ENCODE measurements around the gene KCNJ14.

KCNJ14 gene

DNA sequence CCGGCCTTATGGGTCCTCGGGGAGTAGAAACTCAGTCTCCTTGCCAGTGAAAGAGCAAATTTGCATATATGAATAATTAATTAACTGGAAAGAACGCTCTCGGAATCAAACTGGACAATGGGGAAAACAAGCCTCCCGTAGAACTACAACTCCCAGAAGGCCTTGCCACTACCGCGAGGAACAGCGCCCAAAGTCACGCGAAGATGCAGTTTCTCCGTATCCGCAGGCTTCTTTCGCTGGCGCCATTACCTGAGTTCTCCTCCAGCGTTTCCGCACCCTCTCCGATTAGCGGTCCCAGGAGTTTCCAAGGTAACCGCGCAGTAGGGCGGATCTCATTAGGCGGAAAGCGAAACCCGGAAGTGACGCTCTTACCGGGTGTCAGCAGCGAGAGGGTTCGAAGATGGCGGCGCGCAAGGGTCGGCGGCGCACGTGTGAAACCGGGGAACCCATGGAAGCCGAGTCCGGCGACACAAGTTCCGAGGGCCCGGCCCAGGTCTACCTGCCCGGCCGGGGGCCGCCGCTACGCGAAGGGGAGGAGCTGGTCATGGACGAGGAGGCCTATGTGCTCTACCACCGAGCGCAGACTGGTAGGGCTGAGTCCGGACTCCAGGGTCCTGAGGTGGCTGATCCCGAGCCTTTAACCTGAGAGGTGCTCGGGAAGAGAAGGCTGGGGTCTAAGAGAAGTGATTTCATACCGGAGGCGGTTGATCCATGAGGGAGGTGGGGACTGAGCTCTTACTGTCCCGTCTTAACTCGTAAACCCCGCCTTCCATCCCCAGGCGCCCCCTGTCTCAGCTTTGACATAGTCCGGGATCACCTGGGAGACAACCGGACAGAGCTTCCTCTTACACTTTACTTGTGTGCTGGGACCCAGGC is 9.5 kb upstream of the KCNJ14 start, which contains the start of gene GRWD1:
Gene GRWD1, plus strand, starts transcription at position 378 of the 876 bp plus-strand sequence. Its CDS starts 23 bp downstream, at position 401.
- DNase-seq = peak; percentile 19 to 98 (median 84)

DNA sequence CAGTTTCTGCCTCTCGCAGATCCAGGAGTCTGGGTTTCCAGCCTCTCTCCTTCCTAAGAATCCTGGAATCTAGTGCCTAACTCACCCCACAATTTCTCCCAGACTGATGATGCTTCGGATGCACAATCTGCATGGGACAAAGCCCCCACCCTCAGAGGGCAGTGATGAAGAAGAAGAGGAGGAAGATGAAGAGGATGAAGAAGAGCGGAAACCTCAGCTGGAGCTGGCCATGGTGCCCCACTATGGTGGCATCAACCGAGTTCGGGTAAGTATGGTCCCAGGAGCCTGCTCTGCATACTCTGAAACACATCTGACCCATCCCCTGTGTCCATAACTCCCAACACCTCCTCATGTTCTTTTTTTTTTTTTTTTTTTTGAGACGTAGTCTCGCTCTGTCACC is 8.8 kb upstream of the KCNJ14 start:
- DNase-seq = no peak

DNA sequence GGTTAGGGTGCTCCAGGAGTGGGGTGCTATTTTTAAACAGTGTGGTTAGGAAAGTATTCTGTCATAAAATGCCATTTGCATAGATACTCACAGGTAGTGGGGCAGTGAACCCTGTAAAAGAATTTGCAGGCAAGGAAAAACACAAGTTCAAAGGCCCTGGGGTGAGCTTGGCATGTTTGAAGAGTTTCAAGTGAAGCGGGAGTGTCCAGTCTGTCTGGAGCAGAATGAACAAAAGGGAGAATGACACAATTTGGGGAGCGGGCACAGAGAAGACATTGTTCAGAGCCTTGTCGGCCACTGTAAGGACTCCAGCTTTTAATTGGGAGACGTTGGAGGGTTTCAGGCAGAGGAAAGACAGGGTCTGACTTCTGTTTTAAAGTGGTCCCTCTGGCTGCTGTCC is 6.8 kb upstream of the KCNJ14 start:
- DNase-seq = no peak

DNA sequence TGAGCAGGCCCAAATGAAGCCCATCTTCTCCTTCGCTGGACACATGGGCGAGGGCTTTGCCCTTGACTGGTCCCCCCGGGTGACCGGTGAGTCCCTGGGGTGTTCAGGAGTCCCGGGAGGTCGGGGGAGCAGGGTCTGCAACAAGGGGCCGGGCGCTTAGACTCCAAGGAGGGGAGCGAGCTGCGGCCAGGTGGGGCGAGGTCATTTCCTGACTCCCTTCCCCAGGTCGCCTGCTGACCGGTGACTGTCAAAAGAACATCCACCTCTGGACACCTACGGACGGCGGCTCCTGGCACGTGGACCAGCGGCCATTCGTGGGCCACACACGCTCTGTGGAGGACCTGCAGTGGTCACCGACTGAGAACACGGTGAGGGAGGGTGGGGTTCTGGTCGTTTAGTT is 4.9 kb upstream of the KCNJ14 start:
- DNase-seq = no peak

DNA sequence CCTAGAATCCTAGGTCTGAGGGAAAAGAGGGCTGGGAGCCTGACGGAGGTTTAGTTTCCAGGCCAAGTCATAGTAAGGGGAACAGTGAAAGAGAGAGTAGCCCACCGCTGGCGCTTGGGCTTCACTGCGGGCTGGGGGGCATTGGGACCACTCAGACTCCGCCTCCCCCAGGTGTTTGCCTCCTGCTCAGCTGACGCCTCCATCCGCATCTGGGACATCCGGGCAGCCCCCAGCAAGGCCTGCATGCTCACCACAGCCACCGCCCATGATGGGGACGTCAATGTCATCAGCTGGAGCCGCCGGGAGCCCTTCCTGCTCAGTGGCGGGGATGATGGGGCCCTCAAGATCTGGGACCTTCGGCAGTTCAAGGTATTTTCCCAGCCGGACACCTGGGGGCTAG is 4.5 kb upstream of the KCNJ14 start:
- no peak for DNase-seq

DNA sequence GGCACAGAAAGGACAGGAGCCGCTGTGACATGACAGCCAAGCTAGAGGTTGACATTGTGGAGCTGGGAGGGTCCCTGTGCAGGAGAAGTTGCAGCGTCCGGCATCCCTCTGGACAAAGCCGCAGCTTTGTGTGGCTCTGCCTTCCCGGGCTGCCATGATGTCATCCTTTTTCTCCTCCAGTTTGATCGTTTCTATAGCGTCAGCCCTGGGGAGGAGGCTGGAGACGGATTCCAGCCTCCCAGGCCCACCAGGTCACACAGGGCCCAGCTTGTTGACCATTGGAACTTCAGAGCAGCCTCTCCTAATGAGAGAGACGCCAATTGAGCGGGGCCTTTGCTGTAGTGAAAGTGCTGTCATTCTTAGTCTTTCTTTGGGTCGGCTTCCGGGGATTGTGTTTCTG is 3.8 kb upstream of the KCNJ14 start:
- DNase-seq = no peak

DNA sequence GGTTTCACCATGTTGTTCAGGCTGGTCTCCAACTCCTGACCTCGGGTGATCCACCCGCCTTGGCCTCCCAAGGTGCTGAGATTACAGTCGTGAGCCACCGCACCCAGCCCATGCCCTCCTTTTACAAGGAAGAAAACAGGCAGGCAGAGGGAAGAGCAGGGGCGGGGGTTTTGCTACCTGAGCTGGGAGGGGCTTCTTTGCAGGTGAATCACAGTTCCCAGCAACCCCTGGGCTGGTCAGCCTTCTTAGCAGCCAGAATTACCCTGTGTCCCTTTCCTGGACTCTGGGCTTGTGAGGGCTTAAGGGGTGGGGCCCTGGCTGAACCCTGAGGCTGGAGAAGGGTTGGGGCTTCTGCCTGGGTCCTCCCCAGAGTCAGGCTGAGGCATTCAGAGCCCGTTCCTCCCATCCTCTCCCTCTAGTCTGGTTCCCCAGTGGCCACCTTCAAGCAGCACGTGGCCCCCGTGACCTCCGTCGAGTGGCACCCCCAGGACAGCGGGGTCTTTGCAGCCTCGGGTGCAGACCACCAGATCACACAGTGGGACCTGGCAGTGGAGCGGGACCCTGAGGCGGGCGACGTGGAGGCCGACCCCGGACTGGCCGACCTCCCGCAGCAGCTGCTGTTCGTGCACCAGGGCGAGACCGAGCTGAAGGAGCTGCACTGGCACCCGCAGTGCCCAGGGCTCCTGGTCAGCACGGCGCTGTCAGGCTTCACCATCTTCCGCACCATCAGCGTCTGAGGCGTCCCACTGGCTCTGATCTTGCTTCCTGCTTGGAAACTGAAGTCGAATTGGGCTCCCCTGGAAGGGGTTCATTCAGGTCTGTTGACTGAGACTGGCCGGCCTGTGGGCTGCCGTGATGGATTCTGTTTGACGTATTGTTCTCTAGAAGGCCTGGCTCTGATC is 2.8 kb upstream of the KCNJ14 start:
- no peak for DNase-seq

DNA sequence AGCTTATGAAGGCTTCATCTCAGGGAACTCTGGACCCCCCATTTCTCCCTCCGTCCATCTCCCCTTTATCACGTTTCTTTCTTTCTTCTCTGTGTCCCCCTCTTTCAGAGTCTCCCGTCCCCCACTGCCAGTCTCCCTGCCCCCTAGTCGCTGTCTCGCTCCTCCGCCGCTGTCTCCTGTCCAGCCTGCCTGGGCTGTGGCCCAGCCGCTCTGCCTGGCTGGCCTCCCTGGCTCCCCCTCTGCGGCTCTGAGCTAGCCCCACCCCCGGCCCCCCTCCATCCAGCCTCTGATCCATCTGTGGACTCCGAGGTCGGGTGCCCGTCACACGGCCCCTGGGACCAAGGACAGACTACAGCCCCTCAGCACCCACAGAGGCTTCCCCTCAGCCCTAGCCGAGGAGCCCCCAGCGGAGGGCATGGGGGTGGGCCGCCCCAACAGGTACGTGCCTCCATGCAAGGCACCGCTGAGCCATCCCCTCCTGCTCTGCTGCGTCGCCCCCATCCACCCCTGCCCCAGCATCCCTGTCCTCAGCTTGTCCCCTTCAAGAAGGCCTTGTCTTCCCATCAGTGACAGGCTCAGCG is 1.1 kb upstream of the KCNJ14 start:
- peak in 7 of 14 donors; percentile 17 to 48 (median 27) for DNase-seq

DNA sequence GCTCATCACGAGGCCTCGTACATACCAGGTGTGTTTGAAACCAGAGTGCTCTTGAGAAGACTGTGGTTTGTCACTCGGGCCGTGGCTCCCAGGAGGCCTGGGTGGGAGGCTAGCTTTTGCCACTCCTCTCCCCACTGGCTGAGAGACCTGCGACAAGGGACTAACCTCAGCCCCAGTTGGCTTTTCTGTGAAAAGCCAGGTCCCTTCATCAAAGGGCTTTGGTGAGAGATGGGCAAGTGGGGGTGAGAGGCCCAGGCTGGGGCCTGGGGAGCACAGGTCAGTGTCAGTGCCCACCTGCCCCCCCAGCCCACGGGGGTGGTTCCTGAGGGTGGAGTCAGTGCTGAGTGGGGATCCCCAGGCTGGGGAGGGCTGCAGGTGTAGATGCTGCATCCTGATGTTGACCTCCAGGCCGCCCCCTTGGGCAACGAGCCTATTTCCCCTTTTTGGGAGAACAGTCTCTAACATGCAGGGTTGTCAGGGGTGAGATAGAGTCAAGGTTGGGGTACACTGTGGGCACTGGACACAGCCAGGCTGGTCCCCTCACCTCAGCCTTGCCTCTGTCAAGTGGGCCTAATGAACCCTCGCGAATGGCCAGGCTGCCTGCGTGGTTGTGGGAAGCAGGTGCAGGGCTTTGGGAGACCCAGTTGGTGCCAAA is 661 bp downstream of the KCNJ14 start:
- DNase-seq = no peak

DNA sequence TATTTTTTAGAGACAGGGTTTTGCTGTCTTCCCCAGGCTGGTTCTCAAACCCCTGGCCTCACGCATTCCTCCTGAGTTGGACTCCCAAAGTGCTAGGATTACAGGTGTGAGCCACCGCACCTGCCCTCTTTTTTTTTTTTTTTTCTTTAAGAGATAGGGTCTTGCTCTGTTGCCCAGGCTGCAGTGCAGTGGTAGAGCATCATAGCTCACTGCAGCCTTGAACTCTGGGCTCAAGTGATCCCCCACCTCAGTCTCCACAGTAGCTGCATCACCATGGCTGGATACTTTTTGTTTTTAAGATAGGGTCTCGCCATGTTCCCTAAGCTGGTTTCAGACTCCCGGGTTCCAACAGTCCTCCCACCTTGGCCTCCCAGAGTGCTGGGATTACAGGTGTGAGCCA is 1.5 kb downstream of the KCNJ14 start:
- DNase-seq = no peak

DNA sequence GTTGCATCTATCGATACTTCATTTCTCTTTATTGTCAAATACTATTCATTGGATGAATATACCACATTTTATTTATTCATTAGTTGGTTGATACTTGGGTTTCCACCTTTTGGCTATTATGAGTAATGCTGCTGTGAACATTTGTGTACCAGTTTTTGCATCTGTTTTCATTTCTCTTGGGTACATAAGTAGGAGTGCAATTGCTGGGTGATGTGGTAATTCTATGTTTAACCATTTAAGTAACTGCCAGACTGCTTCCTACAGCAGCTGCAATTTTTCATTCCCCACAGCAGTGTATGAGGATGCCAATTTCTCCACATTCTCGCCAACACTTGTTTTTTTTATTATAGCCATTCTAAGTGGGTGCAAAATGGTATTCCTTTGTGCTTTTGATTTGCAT is 2.6 kb downstream of the KCNJ14 start:
- DNase-seq = no peak

DNA sequence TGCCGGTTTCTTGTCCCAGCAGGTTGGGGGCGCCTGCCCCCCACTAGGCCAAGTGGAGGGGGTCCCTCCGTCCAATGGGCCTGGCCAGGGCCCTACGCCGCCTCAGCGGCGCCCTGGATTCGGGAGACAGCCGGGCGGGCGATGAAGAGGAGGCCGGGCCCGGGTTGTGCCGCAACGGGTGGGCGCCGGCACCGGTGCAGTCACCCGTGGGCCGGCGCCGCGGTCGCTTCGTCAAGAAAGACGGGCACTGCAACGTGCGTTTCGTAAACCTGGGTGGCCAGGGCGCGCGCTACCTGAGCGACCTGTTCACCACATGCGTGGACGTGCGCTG is 6.2 kb downstream of the KCNJ14 start:
- no peak for DNase-seq

DNA sequence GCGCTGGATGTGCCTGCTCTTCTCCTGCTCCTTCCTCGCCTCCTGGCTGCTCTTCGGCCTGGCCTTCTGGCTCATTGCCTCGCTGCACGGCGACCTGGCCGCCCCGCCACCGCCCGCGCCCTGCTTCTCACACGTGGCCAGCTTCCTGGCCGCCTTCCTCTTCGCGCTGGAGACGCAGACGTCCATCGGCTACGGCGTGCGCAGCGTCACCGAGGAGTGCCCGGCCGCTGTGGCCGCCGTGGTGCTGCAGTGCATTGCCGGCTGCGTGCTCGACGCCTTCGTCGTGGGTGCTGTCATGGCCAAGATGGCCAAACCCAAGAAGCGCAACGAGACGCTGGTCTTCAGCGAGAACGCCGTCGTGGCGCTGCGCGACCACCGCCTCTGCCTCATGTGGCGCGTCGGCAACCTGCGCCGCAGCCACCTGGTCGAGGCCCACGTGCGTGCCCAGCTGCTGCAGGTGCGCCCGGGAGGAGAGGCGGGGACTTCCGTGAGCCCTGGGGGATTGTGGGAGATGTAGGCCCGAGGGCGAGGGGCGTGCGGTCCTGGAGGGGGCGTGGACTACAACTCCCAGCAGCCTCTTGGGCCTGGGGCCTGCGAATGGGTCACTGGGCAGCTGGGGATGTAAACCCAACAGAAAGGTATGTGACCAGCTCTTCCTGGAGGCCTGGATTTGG is 6.7 kb downstream of the KCNJ14 start:
- DNase-seq = no peak

DNA sequence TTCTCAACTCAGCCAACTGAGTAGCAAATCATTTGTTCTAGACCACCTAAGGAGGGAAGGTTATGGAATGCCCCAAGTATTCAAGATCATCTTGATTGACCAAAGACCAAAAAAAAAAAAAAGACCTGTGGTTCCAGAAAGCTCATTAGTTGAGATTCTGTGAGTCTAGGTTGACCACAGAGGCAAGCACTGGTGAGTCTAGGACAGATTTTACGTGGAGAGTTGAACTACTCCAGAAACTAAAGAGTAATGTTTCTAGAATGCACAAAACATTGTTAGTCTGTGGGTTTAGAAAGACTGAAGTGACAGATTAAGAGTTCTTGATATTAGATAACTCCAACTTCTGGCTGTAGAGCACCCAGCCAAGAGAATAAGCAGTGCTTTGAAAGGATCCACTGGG is 9.8 kb downstream of the KCNJ14 start:
- no peak for DNase-seq

DNA sequence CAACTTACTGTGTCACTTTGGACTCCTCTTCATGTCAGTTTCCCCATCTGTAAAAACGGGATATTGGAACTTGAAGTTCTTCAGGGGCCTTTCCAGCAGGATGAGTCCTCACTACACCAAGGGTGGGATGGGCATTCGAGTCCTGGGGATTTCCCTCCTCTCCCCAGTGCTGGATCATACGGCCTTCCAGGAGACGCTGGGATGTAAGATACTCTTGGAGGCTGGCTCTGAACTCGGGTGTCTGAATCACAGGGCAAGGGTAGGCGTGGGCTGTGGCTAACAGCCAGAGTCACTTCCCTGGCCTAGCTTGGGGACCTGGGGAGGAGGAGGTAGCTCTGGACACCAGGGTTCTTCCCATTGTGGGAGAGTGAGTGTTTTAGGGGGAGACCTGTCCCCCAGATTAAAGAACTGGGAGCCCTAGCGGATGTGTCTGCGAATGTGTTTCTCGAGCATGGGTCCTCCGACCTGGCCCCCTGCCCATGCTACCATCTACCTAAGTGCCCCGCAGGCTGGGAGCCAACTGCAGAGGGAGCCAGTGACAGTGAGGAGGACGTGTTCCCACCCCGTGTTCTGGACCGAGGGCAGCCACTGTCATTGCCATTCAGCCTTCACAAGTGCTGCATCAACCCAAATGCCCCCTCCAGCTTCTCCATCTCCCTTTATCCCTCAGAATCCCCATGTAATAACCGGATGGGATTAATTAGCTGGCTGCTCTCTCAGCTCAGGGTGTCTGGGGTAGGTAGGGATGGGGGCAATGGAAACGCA is 11.4 kb downstream of the KCNJ14 start:
- DNase-seq = no peak

DNA sequence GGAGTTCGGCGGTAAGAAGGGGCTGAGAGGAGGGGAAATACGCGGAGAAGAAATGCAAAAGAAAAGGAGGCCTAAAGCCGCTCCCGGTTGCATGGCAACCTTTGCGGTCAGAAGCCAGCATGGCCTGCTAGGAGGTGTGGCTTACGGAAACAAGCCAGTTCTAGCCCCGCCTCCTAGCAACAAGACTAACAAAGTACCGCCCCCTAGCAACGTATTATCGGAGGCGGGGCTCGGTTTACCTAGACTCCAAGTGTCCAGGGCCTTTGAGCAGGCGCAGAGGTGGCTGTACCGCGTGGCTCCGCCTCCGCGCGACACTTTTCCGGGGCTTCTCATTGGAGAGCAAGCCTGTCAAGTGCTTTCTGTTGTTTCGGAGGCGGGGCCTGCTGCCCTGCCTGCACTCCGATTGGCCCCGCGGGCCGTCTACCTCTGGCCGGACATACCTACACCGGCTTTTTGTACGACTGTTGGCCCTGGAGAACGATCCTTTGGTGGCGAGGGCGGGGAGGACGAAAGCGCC is 13.5 kb downstream of the KCNJ14 start:
- DNase-seq = peak; percentile 96 to 100 (median 99)

DNA sequence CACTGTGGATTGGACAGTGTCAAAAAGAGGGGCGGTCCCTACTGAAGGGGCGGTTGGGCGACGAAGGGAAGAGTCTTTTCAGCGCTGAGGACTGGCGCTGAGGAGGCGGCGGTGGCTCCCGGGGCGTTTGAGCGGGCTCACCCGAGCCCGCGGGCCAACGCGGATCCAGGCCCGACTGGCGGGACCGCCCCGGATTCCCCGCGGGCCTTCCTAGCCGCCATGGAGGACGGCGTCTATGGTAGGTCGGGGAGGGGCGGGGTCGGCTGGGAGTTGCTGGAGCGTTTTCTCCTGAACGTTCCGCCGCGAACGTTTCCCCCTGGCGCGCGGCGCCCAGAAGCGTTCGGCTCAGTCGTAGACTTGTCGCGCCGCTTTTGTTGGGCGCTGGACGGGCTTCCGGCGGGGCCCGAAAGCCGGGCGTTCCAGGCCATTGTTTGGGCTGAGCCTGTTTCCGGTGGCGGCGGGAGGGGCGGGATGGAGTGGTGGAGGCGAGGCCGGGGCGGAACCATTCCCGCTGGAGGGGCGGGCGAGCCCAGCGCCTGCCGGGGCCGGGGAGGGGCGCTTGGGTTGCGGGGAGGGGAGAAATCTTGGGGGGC is 14.0 kb downstream of the KCNJ14 start, which contains the start of gene CYTH2:
Gene CYTH2, plus strand, starts transcription at position 81 of the 593 bp plus-strand sequence. Its CDS starts 139 bp downstream, at position 220.
- DNase-seq = peak in 13 of 14 donors; percentile 68 to 92 (median 84)

DNA sequence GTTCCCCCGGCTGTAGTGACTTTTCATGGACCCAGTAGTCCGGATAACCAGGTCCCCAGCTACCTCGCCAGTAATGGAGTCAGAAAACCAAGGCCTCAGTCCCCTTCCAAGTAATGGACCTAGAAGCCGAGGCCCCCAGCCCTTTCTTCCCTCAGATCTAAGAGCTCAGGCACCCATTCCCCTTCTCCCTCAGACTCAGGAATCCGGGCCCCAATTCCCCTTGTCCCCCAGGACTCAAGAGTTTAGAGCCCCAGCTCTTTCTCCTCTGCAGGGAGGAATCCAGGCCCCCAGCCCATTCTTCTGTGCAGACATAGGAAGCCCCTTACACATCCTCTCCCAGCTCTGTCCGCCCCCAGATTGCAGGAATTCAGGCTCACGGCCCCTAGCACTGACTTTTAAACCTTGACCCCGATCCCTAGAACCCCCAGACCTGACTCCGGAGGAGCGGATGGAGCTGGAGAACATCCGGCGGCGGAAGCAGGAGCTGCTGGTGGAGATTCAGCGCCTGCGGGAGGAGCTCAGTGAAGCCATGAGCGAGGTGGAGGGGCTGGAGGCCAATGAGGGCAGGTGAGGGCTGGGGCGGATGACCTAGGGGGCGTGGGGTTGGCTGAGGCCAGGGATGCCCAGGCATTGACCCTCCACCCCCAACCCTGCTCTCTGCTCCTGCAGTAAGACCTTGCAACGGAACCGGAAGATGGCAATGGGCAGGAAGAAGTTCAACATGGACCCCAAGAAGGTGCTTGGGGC is 14.7 kb downstream of the KCNJ14 start:
- DNase-seq = no peak

DNA sequence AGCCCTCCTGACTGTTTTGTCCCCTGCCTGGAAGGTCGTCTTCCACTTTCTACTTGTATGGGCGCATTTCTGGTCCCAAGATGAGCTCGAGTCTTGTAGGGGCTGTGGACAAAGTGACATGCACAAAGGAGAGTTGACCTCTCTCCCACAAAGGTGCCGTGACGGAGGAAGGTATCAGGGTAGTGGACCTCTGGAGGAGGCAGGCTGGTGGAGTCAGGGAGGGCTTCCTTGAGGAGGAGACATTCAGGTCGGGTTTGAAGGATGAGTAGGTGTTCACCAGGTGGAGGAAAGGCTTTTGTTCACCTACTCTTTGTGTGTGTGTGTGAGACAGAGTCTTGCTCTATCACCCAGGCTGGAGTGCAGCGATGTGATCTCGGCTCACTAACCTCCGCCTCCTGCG is 15.5 kb downstream of the KCNJ14 start:
- DNase-seq = no peak

DNA sequence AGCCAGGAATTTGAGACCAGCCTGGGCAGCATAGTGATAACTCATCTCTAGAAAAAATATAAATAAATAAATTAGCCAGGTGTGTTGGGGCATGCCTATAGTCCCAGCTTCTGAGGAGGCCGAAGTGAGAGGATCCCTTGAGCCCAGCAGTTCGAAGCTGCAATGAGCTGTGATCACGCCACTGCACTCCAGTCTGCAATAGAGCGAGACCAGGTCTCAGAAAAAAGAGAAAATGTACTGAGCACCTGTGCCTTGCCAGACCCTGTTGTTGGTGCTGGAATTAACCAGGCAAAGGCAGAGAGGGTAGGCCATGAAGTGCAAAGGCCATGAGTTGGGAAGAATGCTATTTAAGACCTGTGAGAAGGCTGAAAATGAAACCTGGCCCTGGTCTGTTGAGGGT is 16.5 kb downstream of the KCNJ14 start:
- no peak for DNase-seq

Data from C1 segment of cervical spinal cord (tissue), 14 donors.